DND-41 (cell line): ENCODE measurements around the gene ENTPD6.

Experiments
- ATAC-seq: fragments of 200-7000 bp; cut with Tn5 transposase; 3 replicates; pipeline ENCODE4 v1.9.1; 2021; ENCODE audit warnings: low read depth; ENCODE audit not compliant: insufficient read depth
- DNase-seq: peaks from one replicate; pipeline ENCODE4 v3.0.0-alpha.2; 2020
- H2AFZ ChIP-seq: 2 replicates; pipeline ENCODE4 v1.6.0; 2012; ENCODE audit warnings: low read depth, low read length
- H3K27ac ChIP-seq: 2 replicates; pipeline ENCODE4 v1.5.1; 2012; ENCODE audit warnings: low read length, inconsistent platforms
- H3K27me3 ChIP-seq: fragments of 200-600 bp; sonication (generic); 2 replicates; pipeline ENCODE4 v1.6.0; 2012; ENCODE audit warnings: low read length, mild to moderate bottlenecking, inconsistent platforms; ENCODE audit not compliant: insufficient read depth, poor library complexity
- H3K36me3 ChIP-seq: 2 replicates; pipeline ENCODE4 v1.5.1; 2012; ENCODE audit warnings: low read length, inconsistent platforms; ENCODE audit not compliant: insufficient read depth
- H3K4me1 ChIP-seq: 2 replicates; pipeline ENCODE4 v1.5.1; 2012; ENCODE audit warnings: mild to moderate bottlenecking, low read length; ENCODE audit not compliant: insufficient read depth
- H3K4me2 ChIP-seq: 2 replicates; pipeline ENCODE4 v1.6.0; 2012; ENCODE audit warnings: mild to moderate bottlenecking, moderate library complexity, low read length, inconsistent platforms; ENCODE audit not compliant: insufficient read depth
- H3K4me3 ChIP-seq, 2 experiments: fragments of 200-600 bp in 1 of 2; shearing (Covaris generic) in 1 of 2; 2 replicates each; pipeline ENCODE4 v1.5.1; 2012 to 2016; ENCODE audit warnings: inconsistent platforms in 2 of 2, low read length in 2 of 2, mild to moderate bottlenecking in 2 of 2, low read depth in 1 of 2, moderate library complexity in 1 of 2
- H3K79me2 ChIP-seq: 2 replicates; pipeline ENCODE4 v1.6.0; 2012; ENCODE audit warnings: low read length, inconsistent platforms; ENCODE audit not compliant: insufficient read depth
- H3K9ac ChIP-seq: 2 replicates; pipeline ENCODE4 v1.6.0; 2012; ENCODE audit warnings: low read depth, mild to moderate bottlenecking, inconsistent platforms, low read length, moderate library complexity
- H3K9me3 ChIP-seq: 2 replicates; pipeline ENCODE4 v1.5.1; 2012; ENCODE audit warnings: low read length, moderate library complexity, mild to moderate bottlenecking, inconsistent platforms; ENCODE audit not compliant: insufficient read depth, severe bottlenecking
- H4K20me1 ChIP-seq: 2 replicates; pipeline ENCODE4 v1.6.0; 2012; ENCODE audit warnings: low read length; ENCODE audit not compliant: insufficient read depth
- EZH2 ChIP-seq: IDR thresholded peaks from 3 replicates; pipeline ENCODE4 v1.6.1; 2012; ENCODE audit warnings: borderline replicate concordance, low read depth, mild to moderate bottlenecking, moderate library complexity, low read length, inconsistent platforms; ENCODE audit not compliant: severe bottlenecking
- TF ChIP-seq, protein P1 (sequence below): IDR thresholded peaks from 2 replicates; pipeline ENCODE4 v1.5.1; 2012; ENCODE audit warnings: borderline replicate concordance, low read length, moderate library complexity, mild to moderate bottlenecking; ENCODE audit not compliant: poor library complexity, severe bottlenecking; ENCODE audit errors: extremely low read depth

Gene ENTPD6

DNA sequence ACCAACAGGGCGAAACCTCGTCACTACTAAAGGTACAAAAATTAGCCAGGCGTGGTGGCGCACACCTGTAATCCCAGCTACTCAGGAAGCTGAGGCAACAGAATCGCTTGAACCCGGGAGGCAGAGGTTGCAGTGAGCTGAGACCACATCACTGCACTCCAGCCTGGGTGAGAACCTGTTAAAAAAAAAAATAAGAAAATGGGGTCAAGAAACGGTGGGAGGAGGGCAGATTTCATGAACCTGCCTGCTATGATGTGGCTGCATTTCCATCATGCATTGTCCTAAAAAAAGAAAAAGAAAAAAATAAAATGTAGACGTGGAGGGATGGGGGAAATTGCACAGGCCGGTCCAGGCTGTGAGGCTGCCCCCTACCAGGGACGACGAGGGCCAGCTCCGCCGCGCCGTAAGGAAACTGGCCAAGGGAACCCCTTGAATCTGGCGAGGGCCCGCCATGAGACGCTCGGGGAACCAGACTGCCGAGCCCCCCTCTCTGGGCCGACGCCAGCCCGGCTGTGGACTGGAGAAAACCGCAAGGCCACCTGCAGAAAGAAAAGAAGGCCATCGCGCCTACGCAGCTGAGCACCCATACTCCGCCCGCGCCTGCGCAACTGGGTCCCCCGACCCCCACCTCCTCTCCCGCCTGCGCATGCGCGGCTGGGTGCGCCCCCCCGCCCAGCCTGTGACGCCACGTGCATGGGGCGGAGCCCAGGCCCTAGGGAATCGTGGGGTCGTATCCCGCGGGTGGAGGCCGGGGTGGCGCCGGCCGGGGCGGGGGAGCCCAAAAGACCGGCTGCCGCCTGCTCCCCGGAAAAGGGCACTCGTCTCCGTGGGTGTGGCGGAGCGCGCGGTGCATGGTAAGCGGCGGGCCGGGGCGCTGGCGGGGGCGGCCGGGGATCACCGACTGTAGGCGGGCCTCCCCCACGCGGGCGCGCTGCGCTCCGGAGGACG, at the start of gene ENTPD6:
Gene ENTPD6 (plus strand): TSS at position 699 of the 948 bp plus-strand sequence. CDS start 10,825 bp downstream, outside the sequence.
- peak within 1 kb of the TSS; percentile 98 for H3K4me2 ChIP-seq
- H3K4me3 ChIP-seq: peak within 1 kb of the TSS; percentile 91 to 94
- H3K27me3 ChIP-seq: no peaks in the 10 kb centered on the region
- TF ChIP-seq, protein P1, sequence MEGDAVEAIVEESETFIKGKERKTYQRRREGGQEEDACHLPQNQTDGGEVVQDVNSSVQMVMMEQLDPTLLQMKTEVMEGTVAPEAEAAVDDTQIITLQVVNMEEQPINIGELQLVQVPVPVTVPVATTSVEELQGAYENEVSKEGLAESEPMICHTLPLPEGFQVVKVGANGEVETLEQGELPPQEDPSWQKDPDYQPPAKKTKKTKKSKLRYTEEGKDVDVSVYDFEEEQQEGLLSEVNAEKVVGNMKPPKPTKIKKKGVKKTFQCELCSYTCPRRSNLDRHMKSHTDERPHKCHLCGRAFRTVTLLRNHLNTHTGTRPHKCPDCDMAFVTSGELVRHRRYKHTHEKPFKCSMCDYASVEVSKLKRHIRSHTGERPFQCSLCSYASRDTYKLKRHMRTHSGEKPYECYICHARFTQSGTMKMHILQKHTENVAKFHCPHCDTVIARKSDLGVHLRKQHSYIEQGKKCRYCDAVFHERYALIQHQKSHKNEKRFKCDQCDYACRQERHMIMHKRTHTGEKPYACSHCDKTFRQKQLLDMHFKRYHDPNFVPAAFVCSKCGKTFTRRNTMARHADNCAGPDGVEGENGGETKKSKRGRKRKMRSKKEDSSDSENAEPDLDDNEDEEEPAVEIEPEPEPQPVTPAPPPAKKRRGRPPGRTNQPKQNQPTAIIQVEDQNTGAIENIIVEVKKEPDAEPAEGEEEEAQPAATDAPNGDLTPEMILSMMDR: peak; percentile 16
- no peak for TF ChIP-seq EZH2
- peaks cover 9% of the 10 kb centered on the region for H3K36me3 ChIP-seq
- DNase-seq (peak; percentile 97), ATAC-seq (peak; percentile 82)
- peak within 1 kb of the TSS; percentile 84 for H3K27ac ChIP-seq
- H4K20me1 ChIP-seq: peaks cover 18% of the 10 kb centered on the region; the same call in 1 of the 2 replicates
- H3K9ac ChIP-seq: peak within 1 kb of the TSS; percentile 96
- no peaks in the 10 kb centered on the region for H3K9me3 ChIP-seq
- peak within 1 kb of the TSS; percentile 95 for H2AFZ ChIP-seq
- H3K4me1 ChIP-seq: peaks cover 40% of the 10 kb centered on the region
- H3K79me2 ChIP-seq: peaks cover 45% of the 10 kb centered on the region

DNA sequence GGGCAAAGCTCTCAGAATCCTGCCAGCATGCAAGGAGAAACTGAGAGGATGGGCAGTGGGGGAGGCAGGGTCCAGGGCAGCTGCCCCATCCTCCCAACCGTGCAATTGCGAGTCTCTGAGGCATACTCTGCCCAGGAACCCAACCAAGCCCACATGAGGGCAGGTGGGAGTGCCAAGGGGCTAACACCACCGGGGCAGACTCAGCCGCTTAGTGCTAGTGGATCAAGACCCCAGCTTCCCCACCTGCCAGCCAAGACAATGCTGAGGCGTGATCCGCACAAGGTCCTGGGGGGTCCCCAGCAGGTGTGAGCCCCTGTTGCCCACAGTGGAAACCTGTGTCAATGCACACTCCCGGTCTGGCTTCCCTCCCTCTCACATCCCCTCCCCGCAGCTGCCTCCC, 48.5 kb upstream of the ENTPD6 start:
- no peaks in the 10 kb centered on the region for H3K36me3 ChIP-seq
- no peaks in the 10 kb centered on the region for H3K27me3 ChIP-seq
- no peak overlapping the region for H2AFZ ChIP-seq
- no peaks in the 10 kb centered on the region for H3K4me1 ChIP-seq
- no peak overlapping the region for H3K4me3 ChIP-seq
- no peak overlapping the region for H3K4me2 ChIP-seq
- H3K27ac ChIP-seq: no peak overlapping the region
- TF ChIP-seq, protein P1: no peak
- TF ChIP-seq EZH2: no peak
- DNase-seq (no peak), ATAC-seq (no peak)
- no peaks in the 10 kb centered on the region for H3K79me2 ChIP-seq
- H3K9ac ChIP-seq: no peak overlapping the region
- no peaks in the 10 kb centered on the region for H3K9me3 ChIP-seq
- H4K20me1 ChIP-seq: no peaks in the 10 kb centered on the region

DNA sequence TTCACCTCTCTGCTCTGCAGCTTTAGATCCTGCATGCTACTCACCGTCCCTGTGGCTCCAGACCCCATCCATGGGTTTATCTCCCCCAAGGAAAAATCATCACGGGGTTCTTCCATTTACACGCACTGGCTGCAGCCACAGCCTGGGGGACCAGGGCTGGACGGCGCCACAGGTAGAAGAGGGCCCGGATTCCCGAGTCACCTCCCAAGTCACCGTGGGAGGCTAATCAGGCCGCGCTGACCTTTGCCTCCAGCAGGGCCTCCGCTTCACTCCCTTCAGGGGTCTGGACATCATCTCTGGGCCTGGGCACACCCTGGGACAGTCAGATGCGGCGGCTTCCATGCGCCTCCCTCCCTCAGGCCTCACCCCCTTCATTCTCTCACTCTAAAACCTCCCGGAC, 47.8 kb upstream of the ENTPD6 start:
- no peaks in the 10 kb centered on the region for H3K27me3 ChIP-seq
- no peak overlapping the region for H3K27ac ChIP-seq
- H3K9me3 ChIP-seq: no peaks in the 10 kb centered on the region
- TF ChIP-seq, protein P1: no peak
- no peak for TF ChIP-seq EZH2
- H4K20me1 ChIP-seq: no peaks in the 10 kb centered on the region
- H3K9ac ChIP-seq: no peak overlapping the region
- no peak overlapping the region for H3K4me2 ChIP-seq
- no peak overlapping the region for H2AFZ ChIP-seq
- H3K36me3 ChIP-seq: no peaks in the 10 kb centered on the region
- ATAC-seq: no peak
- no peak overlapping the region for H3K4me3 ChIP-seq
- no peaks in the 10 kb centered on the region for H3K4me1 ChIP-seq
- no peaks in the 10 kb centered on the region for H3K79me2 ChIP-seq
- no peak for DNase-seq
